ENCODE measurements around the gene ANKRD63.

The ANKRD63 gene

DNA sequence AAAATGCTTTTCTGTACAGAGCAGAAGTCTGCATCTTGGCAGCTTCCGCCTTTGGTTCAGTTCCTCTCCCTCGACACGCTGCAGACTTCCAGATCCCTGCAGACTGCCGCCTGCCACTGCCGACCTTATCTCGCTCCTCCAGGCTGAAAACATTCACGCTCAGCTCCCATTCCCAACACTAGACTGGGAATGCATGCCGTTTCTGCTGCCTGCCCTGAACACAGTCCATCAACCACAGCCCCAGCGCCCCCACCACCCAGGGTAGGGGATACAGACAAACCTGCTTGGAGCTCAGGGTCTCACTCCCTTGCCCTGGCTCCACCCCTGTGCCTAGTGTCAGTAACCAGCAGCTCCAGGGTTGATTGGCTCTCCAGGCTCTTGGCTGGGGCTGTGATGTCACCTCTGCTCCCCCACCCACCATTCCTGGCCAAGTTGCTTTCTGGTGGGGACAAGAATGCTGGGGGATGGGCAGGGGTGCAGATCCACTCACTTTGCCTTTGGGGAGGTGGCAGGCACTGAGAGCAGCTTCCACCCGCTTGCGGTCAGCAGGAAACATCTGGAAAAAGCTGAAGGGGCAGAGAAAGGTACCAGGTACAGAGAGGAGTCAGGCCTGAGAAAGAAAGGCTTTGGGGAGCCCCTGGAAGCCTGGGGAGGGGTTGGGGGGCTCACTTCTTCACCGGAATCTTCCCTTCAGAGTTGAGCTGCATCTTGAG, 18.8 kb upstream of the ANKRD63 start:
- Histone ChIP-seq H3K4me3 (no peak overlapping the region), H3K4me1 (no peaks in the 10 kb centered on the region), H3K27ac (no peak overlapping the region), H3K9me3 (peaks cover 0 to 13% (median 0%) of the 10 kb centered on the region in 3 donors), H3K36me3 (no peaks in the 10 kb centered on the region), H3K27me3 (peaks cover 0 to 8% of the 10 kb centered on the region in 2 donors)
- intact Hi-C loops (cut with DNase I; ENCODE audit: low total_unique reads), result no loop called here
- TF ChIP-seq, protein P1, sequence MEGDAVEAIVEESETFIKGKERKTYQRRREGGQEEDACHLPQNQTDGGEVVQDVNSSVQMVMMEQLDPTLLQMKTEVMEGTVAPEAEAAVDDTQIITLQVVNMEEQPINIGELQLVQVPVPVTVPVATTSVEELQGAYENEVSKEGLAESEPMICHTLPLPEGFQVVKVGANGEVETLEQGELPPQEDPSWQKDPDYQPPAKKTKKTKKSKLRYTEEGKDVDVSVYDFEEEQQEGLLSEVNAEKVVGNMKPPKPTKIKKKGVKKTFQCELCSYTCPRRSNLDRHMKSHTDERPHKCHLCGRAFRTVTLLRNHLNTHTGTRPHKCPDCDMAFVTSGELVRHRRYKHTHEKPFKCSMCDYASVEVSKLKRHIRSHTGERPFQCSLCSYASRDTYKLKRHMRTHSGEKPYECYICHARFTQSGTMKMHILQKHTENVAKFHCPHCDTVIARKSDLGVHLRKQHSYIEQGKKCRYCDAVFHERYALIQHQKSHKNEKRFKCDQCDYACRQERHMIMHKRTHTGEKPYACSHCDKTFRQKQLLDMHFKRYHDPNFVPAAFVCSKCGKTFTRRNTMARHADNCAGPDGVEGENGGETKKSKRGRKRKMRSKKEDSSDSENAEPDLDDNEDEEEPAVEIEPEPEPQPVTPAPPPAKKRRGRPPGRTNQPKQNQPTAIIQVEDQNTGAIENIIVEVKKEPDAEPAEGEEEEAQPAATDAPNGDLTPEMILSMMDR (IDR thresholded peaks at IDR 0.05), result no peak
- no peak for DNase-seq

DNA sequence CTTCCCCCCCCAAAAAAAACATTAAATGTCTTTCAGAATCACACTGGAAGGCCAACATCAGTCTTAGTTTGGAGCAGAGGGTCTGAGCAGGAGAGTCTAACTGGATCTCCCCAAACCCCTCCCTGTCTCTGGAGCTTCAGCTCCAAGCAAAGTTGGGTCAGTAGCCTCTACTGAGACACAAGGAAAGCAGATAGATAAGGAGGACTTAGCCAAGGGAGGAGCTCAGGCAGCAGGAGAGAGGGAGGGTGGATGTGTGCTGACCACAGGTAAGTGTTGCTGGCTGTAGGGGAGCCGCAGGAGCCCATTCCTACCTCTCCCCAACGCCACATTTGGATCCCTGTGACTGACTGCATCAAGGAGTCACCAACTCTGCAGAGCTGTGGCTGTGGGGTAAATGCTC, 17.9 kb upstream of the ANKRD63 start:
- no peaks in the 10 kb centered on the region for H3K4me1 ChIP-seq
- H3K9me3 ChIP-seq, result peaks cover 0 to 13% (median 0%) of the 10 kb centered on the region in 3 donors
- no peaks in the 10 kb centered on the region for H3K36me3 ChIP-seq
- intact Hi-C loops (cut with DNase I; ENCODE audit: low total_unique reads), result no loop called here
- no peak overlapping the region for H3K4me3 ChIP-seq
- no peak overlapping the region for H3K27ac ChIP-seq
- peaks cover 0 to 12% of the 10 kb centered on the region in 2 donors for H3K27me3 ChIP-seq
- no peak for DNase-seq
- TF ChIP-seq, protein P1 (IDR thresholded peaks at IDR 0.05), result no peak

DNA sequence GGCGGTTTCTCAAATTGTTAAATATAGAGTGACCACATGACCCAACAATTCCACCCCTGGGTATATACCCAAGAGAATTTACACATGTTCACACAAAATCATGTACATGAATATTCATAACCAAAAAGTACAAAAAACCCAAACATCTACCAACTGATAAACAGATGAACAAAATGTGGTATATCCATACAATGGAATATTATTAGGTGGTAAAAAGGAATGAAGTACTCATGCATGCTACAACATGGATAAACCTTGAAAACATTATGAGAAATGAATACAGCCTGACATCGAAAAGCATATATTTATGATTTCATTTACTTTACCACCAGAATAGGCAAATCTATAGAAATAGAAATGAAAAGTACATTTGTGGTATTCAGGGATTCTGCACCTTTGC, 17.5 kb upstream of the ANKRD63 start:
- peaks cover 0 to 13% (median 0%) of the 10 kb centered on the region in 3 donors for H3K9me3 ChIP-seq
- H3K4me1 ChIP-seq, result no peaks in the 10 kb centered on the region
- no peak for DNase-seq
- no peak overlapping the region for H3K4me3 ChIP-seq
- TF ChIP-seq, protein P1 (IDR thresholded peaks at IDR 0.05), result no peak
- no peak overlapping the region for H3K27ac ChIP-seq
- intact Hi-C loops (cut with DNase I; ENCODE audit: low total_unique reads), result no loop called here
- H3K27me3 ChIP-seq, result peaks cover 0 to 10% of the 10 kb centered on the region in 2 donors
- no peaks in the 10 kb centered on the region for H3K36me3 ChIP-seq

DNA sequence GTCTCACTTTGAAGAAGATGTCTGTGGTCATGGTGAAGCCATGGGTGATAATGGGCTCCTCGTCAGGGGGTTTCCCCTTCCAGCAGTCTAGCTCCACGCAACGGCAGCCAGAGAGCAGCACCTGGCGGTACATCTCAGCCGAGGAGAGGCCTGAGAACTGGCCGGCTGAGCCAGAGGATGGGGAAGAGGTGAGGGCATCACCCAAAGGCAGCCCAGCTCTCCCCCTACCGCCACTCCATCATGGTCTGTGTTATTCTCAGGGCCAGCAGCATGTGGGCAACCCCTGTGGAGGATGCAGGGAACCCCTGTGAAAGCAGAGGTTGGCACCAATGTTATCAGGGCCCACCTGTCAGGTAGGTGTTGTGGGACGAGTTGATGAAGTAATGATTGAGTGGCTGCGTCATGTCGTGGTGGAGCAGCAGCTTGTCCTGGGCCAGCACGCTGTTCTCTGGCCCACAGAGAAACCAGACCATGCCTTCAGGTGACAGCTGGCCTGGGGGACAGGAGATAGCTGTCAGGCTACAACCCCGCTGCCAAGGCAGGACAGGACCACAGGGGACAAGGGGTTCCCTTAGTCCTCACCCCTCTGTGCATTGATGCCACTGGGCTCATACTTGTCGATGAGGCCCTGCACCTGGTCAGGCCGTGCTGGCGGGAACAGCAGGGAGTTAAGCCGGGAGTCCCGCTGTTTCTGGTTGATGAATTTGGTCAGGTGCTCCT, 15.5 kb upstream of the ANKRD63 start:
- Histone ChIP-seq H3K36me3 (no peaks in the 10 kb centered on the region), H3K9me3 (peaks cover 0 to 13% (median 0%) of the 10 kb centered on the region in 3 donors), H3K27me3 (peaks cover 0 to 24% of the 10 kb centered on the region in 2 donors), H3K4me3 (no peak overlapping the region), H3K4me1 (no peaks in the 10 kb centered on the region), H3K27ac (no peak overlapping the region)
- intact Hi-C loops (cut with DNase I; ENCODE audit: low total_unique reads), result no loop called here
- TF ChIP-seq, protein P1 (IDR thresholded peaks at IDR 0.05), result no peak
- DNase-seq, result no peak

DNA sequence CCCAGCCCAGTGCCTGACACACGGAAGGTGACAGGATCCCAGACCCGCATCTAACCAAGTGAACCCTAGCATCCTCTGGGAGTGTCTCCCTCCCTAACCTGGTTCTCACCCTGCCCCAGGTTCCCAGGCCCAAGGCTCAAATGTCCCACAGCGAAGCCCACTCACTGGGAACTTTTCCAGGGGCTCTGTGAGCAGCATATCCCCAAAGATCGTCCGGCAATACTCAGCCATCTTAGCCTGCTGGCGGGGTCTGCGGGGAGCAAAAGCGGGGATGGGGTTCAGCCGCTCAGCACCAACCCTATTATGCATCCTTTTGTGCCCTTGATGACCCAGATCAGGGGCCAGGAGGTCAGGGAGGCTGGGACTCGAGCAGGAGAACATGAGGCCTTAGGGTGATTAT, 14.5 kb upstream of the ANKRD63 start:
- TF ChIP-seq, protein P1 (IDR thresholded peaks at IDR 0.05), result no peak
- DNase-seq, result no peak
- Histone ChIP-seq H3K4me3 (no peak overlapping the region), H3K27ac (no peak overlapping the region), H3K9me3 (peaks cover 0 to 13% (median 0%) of the 10 kb centered on the region in 3 donors), H3K4me1 (no peaks in the 10 kb centered on the region), H3K36me3 (no peaks in the 10 kb centered on the region), H3K27me3 (peaks cover 0 to 25% of the 10 kb centered on the region in 2 donors)
- intact Hi-C loops (cut with DNase I; ENCODE audit: low total_unique reads), result no loop called here
